GM19351 (cell line): ENCODE measurements around the gene KIAA0513.

ENCODE experiments used
- ATAC-seq: cut with Tn5 transposase; IDR thresholded peaks from one replicate; pipeline ENCODE4 v1.9.1; 2021; ENCODE audit warnings: mild to moderate bottlenecking, moderate library complexity; ENCODE audit not compliant: unreplicated experiment

KIAA0513 gene

DNA sequence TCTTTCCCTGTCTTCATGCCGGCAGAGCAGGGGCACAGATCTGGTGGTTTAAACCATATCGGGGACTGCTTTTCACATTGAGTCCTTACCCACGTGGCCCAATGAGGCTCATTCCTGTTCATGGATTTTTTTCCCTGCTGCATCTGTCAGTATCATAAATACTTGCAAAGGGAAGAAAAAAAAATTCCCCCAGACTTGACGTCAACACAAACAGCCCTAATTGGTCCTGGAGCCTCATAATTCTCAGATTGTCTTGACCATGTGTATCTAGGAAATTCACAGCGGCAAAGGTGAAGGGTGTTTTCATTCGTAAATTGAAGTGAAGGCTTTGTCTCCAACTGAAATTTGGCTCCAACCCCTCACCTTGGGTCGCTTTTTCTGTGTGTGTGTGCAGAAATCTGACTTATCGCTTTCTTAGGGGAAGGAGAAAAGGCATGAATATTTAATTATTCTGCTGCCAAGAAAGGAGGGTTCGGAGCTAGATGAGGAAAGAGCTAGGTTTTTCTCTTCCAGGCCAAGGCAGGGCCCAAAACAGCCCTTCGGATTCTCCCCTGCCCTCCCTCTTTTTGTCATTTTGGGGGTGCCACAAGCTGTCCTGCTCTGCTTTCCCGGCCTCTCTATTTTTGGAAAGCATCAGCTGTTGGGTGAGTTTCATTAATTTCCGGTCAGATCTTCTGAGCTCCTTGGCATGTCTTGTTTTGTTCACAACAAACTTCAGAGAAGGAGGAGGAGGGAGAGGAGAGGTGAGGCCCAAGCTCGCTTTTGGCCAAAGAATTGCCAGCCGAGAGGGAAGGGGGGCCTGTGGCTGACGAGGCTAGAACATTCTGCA is 102.5 kb downstream of the KIAA0513 start:
- no peak for ATAC-seq

DNA sequence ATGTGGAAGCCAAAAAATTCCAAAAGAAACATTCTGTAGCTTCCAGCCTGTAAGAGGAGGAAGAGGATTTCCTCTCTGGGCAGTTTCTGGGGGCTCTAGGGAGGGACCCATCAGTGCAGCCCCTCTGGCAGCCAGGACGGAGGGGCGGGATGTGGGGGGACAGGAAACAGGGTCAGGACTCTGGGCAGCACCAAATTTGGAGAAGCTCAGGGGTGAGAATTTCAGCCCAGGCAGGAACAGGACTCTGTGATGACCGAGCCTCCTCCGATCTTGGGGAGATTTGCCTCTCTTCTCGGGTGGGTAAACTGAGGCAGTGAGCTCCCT is 103.1 kb downstream of the KIAA0513 start:
- ATAC-seq: no peak

DNA sequence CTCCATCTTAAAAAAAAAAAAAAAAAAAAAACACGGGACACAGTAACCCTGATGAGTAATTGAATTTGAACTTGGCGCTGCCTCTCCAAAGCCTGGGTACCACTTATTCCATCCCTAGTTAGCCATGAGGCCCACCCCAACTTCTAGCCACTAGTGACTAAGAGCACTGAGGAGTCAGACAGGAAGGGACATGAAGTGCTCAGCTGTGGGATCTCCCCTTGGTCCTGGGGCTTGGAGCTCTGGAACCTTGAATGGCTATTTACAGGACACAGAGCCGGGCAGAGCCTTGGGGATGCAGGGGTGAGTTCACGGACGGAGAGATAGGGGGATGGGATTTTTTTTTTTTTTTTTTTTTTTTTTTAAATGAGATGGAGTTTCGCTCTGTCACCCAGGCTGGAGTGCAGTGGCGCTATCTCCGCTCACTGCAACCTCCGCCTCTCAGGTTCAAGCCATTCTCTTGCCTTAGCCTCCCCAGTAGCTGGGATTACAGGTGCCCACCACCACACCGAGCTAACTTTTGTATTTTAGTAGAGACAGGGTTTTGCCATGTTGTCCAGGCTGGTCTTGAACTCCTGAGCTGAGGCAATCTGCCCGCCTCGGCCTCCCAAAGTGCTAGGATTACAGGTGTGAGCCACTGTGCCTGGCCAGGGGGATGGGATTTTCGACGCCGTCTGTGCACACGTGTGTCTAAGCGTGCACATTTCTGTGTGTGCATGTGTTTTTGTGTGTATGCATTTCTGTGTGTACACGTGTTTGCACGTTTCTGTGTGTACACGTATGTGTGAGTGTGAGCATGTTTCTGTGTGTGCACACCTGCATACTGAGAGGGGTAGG is 105.1 kb downstream of the KIAA0513 start:
- no peak for ATAC-seq

DNA sequence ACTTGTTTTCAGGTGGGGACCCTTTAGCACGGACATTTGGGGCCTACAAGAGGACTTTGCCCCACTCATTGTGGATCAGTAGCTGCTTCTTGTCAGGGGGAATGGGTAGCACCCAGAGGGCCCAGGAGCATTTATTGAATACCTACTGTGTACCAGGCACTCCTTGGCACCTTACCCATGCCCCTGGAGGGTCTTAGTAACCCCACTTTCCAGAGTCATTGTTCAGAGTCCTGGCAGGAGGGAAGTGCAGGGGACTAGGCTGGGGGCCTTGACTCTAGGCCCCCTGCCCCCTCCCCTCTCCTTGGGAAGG is 105.7 kb downstream of the KIAA0513 start:
- no peak for ATAC-seq

DNA sequence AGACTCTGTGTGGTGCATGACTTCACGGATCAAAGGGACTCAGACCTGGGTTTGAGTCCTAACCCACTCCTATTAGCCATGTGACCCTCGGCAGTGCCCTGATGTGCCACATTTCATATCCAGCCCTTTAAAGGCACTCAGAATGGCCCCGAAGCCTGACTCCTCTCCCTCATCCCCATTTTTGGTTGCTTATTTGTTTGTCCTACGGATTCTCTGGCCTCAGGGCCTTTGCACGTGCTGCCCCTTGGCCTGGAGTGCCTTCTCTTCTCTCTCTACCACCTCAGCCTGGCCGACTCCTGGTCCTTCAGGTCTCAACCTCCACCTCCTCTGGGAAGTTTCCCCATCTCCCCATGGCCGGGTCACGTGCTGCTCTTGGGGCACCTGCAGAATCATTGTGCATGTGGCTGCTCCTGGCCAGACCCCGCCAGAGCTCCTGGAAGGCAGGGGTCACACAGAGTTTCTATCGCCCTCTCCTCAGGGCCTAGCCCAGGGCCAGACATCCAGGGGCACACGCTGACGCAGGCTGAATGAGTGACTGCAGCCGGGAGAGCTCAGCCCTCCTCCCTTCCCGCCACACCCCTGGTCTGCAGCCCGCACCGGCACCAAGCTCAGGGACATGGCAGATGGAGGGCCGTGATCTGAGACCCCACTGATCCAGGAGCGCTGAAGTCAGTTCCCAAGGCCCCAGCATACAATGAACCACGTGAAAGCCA is 106.6 kb downstream of the KIAA0513 start:
- ATAC-seq: no peak

DNA sequence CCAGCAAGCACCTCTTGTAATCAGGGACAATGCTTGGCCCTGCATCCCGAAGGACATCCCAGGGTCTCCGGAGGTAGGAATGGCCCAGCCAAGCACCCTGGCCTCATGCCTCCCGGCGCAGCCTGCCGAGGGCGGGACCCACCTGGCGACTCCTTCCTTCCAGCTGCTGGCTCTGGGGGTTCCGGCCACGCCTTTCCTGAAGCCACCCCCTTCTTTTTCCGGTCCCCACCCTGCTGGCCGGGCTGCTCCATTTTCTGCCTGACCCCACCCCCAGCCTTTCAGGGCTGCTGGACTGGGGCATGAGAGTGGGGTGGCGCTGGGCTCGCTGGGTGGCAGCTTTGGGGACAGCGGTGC is 107.2 kb downstream of the KIAA0513 start:
- no peak for ATAC-seq

DNA sequence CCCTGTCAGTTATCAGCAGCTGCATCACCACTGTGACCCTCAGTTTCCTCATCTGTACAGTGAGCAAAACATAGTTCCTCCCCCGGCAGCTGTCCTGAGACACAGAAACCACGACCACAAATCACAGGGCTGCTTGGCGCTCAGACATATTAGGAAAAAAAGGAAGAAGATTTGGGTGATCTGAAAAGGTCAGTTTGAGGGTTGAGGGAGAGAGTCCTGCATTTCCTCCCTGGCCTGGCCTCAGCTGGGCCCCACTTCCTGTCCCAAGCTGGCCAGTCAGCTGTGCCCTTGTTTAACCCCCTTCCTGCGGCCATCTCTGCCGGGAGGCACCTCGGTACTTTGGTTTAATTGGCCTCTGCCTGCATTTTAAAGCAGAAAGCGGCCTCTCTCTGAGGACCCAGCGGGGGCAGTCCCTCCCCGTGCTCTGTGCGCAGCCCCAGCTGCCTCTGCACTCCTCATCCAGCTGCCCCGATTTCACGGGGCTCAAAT is 108.7 kb downstream of the KIAA0513 start:
- no peak for ATAC-seq

DNA sequence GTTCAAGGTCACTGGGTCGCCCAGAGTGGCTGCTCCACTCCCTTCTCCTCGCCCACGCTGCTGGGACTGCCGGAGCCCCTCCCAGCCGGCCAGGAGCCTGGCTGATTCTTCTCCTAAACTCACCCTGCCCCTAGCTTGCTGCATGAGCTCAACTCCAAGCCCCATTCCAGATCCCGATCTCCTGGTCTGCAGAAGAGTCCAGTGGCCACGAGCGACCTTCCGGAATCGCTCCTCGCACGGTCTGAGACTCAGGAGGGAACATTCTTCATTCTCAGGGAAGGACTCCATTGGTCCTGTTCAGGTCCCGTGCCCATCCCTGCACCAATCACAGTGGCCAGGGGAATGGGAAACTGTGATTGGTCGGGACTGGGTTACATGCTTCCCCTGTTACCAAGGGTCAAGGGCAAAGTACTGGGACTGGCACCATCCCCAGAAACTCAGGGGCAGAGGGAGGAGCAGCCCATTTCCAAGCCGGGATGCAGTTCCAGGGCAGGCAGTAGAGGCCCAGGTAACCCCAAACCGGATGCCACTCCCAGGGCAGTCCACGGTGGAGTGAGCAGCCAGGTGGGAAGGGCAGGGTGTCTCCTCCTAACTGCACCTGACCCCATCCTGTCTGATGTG is 109.2 kb downstream of the KIAA0513 start:
- ATAC-seq: no peak

DNA sequence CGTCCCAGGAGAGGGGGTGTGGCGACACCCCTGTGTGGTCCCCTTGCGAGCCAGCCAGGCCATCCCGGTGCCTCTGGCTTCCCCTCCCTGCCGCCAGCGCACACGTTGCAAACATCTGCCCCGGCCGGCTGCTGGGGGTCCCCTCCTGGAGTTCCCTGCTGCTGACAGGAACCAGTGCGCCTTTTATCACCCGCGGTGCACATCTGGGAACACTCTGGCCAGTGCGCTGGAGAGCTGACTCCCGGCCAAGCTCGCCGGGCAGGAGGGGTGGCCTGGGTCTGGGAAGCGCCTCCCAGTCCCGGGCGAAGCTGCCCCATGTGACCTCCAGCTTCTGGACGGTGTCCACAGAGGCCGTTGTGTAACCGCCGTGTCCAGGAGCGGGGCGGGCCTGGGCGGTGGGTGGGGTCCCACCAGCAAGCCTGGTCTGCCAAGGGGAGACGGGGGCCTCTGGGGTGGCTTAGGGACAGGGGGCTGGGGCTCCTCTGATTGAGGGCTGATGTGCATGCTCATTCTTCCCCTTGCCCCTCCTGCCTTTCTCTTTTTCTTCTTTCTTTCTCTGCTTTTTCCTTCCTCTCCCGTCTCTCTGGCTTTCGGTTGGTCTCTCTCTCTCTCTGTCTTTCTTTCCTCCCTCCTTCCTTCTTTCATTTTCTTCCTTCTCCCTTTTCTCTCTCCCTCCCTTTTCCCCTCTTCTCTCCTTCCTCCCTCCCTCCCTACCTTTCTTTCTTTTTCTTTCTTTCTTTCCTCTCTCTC is 109.9 kb downstream of the KIAA0513 start:
- ATAC-seq: no peak

DNA sequence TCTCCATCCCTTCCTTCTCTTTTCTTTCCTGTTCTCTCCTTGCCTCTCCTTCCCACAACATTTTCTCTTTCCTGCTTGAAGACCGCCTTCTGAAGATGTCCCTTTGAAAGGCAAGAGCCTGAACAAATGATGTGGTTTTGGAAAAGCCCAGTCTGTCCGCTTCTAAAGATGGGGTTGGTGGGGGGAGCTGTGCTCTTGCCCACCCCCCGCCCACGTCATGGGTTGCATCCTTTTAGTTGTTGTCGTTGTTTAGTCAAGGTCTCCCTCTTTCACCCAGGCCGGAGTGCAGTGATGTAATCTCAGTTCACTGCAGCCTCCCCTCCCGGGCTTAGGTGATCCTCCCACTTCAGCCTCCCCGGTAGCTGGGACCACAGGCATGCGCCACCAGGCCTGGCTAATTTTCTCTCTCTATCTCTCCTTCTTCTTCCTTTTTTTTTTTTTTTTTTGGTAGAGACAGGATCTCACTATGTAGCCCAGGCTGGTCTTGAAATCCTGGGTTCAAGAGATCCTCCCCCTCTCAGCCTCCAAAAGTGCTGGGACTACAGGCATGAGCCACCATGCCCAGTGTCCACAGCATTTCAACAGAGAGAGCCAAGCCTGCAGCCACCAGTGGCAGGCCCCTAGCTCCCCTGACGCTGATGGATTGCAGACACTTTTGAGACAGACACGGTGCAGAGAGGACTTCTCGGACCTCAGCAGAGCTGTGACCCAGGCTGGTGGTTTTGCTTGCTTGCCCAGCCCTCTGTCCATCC is 110.7 kb downstream of the KIAA0513 start:
- no peak for ATAC-seq

DNA sequence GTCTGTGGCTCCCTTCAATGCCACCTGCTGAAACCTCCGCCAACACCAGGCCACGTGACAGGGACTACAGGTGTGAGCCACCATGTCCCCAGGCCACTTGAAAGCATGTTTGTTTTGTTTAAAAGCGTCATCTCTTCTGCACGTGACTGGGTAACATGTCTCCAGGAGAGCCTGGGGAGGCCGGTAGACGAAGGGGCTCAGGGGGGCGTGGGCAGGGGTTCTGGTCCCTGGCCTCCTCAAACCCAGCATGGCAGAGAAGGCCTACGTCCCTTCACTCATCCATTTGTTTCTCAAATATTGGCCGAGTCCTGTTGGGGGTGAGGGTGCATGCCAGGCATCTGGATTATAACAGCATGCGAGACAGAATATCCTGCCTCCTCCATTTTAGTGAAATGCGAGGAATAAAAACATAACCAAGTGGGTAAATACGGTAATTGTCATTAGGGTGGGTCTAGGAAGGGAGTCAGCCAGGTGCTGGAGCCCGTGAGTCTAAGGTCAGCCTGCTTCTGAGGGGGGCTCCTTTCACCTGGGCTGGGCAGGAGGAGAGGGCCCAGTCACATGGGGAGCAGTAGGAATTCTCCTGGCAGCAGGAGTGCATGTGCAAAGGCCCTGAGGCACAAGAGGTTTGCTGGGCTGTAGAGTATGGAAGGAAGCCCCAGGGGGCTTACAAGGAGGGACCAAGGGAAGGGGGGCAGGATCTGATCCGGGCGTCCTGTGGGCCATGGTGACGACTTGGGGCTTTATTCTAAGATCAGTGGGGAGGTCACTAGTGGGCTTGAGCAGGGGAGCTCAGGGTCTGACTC is 111.4 kb downstream of the KIAA0513 start:
- ATAC-seq: no peak

DNA sequence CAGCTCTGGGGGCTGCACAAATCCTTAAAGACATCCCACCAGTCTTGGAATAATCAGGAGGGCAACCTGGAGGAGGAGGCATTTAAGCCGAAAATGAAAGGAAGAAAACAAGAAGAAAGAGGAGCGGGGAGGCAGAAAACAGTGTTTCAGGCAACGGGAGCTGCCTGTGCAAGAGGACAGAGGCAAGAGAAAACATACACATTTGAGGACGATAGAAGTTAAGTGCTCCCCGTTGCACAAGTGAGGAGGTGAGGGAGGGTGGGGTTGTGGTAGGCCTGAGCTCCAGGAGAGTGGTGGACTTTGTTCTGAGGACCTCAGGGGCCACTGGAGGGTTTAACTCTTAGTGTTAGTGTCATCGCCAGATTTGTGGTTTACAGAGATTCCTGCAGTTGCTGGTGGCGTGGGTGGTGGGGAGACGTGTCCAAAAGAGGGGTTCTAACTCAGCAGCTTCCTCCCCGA is 112.3 kb downstream of the KIAA0513 start:
- no peak for ATAC-seq

DNA sequence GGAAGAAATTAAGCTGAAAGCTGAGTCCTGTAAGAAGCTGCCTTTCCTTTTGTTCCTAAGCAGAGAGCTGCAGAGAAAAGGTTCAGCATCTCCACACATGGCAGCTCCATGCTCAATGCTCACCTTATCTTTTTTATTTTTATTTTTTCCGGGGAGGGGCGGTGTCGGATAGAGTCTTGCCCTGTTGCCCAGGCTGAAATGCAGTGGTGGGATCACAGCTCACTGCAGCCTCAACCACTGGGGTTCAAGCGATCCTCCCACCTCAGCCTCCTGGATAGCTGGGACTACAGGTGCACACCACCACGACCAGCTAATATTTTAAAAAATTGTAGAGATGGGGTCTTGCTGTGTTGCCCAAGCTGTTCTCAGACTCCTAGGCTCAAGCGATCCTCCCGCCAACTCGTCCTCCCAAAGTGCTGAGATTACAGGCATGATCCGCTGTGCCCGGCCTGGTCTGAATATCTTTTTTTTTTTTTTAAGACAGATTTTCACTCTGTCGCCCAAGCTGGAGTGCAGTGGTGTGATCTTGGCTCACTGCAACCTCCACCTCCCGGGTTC is 112.9 kb downstream of the KIAA0513 start:
- no peak for ATAC-seq

DNA sequence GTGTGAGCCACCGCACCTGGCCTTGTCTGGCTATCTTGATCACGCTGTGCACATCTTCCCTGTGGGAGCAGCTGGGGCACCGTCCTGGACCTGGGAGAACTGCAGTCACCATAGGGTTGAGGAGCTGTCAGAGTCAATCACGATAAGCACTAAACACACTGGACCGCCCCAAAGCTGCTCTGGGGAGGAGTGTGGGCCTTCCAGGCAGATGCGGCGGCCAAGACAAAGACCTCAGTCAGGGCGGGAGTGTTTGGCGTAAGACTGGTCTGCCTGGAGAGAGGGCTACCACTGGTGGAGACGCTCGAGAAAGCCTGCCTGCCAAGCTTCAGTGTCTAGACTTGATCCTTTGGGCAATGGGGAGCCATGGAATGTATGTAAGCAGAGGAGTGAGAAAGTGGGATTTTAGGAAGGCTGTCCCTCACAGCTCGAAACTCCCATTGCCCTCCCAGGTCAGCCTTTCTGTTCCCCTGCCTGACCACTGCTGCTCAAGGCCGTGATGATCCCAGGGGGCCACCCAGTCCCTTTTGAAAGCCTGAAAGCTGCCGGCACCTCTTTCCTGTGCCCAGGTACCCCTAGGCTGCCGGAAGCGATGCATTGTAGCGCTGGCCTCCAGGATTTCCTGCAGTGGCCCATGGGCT is 114.0 kb downstream of the KIAA0513 start:
- no peak for ATAC-seq

DNA sequence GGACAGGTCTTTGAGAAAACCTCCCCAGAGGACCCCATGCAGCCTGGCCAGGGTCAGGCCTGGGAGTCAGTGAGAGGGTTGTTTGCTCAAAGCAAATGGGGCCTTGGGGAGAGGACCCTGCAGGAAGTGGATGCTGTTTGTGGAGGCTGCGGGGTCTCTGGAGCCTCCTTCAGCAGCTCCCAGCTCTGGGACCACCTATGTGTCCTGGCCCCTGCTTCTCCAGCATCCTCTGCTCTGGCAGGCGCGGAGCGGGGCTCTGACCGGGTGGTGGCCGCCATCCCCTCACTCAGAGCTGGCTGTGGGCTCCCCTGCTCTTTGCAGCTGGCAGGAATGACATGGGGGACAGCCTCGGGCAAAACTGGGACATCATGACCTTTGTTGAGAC is 114.5 kb downstream of the KIAA0513 start:
- ATAC-seq: no peak

DNA sequence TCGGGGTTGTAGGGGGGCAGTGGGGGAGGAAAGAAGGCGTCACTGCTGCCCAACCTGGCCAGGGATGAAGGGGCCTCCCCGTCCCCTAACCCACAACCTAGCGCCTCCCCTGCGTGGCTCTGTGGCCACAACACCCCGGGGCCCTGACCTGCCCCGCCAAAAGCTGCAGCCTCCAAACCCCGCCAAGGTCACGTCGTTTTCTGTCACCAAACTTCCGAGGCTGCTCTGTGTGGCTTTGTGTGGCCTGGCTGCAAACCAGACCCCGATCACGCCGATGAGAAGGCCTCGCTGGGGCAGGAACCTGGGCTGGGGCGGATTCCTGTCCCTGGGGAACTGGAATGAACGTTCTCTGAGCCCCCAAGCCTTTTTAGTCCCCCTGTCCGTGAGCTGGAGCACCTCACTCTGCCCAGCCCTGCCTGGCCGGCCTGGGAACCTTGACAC is 115.2 kb downstream of the KIAA0513 start:
- no peak for ATAC-seq
